GM12874 (cell line): ENCODE results near the gene TMEM17.

Experiments
- TF ChIP-seq, protein P1 (sequence below): IDR thresholded peaks from 2 replicates; pipeline ENCODE4 v1.5.1; 2011; ENCODE audit warnings: low read depth, mild to moderate bottlenecking, control low read depth, low read length, moderate library complexity; ENCODE audit not compliant: insufficient read depth

TMEM17 gene

DNA sequence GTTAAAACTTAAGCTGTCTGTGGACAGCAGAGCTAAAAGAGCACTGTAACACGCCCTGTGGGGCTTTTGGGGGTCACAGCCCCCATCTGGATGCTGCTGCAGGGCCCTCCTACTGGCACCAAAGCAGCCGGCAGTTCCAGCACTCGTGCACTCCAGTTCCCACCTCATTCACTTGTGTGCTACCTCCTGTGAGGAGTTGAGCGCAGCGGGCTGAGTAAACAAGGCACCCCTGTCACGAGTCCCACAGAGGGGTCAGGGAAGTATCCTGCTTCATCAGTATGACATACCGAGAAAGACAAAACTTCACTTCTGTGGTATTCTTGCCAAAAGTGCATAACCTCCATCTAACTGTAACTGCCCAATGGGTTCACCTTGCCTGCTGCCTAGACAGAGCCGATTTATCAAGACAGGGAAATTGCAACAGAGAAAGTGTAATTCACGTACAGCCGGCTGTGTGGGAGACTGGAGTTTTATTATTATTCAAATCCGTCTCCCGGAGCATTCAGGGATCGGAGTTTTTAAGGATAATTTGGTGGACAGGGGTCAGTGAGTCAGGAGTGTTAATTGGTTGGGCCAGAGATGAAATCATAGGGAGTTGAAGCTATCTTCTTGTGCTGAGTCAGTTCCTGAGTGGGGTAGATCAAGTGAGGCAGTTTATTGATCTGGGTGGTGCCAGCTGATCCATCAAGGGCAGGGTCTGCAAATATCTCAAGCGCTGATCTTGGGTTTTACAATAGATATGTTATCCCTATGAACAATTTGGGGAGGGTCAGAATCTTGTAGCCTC is 41.6 kb downstream of the TMEM17 start:
- TF ChIP-seq, protein P1, sequence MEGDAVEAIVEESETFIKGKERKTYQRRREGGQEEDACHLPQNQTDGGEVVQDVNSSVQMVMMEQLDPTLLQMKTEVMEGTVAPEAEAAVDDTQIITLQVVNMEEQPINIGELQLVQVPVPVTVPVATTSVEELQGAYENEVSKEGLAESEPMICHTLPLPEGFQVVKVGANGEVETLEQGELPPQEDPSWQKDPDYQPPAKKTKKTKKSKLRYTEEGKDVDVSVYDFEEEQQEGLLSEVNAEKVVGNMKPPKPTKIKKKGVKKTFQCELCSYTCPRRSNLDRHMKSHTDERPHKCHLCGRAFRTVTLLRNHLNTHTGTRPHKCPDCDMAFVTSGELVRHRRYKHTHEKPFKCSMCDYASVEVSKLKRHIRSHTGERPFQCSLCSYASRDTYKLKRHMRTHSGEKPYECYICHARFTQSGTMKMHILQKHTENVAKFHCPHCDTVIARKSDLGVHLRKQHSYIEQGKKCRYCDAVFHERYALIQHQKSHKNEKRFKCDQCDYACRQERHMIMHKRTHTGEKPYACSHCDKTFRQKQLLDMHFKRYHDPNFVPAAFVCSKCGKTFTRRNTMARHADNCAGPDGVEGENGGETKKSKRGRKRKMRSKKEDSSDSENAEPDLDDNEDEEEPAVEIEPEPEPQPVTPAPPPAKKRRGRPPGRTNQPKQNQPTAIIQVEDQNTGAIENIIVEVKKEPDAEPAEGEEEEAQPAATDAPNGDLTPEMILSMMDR, result no peak

DNA sequence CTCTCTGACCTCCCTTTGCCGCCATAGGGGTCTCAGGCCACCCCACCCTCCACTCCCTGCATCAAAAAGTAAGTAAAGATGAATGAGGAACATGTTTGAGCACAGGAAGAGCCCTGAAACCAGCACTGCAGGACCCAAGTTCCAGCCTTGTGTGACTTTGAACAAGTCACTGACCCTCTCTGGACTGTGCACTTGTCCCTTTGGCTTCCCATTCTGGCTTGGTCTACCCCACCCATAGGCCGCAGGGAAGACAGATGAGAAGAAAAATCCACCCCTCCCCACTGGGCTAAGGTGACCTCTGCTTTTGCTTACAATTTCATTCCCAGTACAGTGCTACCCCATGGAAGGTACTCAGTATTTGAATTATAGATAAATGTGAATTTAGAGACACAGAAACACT is 43.8 kb downstream of the TMEM17 start:
- TF ChIP-seq, protein P1, result no peak

DNA sequence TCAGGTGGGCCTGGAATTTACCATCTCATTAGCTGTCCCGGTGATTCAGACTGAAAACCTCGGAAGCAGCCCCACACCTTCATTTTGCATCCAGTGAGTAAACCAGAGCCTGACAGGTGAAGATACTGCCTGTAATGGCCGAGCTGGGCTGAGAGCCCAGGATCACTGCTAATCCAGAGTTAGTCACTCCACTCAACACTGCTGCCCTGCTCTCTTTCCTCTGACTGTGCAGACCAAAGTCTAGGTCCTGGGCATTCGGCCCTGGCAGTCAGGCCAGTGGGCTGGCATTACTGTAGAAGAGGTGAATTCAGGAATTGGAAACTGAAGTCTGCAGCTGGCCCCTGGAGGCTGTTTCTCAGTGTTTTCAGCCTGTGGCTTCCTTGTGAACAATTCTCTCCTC is 44.3 kb downstream of the TMEM17 start:
- TF ChIP-seq, protein P1, result no peak

DNA sequence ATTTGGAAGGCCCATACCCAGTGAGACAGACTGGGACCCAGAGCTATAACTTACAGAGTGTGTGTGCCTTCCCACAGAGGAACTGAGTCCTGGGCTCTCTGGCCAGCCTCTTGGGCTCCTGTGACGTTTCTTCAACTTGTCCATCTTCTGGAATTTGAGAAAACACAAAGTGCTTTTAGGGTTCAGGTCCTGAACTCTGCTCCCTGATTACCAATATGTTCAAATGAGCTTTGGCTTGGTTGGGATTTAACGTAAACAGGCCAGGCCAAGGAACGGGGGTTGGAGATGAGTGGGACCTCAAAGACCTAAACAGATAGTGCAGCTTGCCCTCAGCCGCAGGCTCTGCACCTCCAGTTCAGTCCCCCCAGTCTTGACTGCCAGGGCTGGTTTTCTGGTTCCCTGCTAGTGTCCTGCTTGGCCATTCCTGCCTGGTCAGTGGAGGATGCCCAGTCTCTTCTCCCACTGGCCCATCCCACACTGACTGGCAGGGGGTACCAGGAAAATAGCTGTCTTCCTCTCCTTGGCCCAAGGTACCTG is 44.9 kb downstream of the TMEM17 start:
- TF ChIP-seq, protein P1, result no peak

DNA sequence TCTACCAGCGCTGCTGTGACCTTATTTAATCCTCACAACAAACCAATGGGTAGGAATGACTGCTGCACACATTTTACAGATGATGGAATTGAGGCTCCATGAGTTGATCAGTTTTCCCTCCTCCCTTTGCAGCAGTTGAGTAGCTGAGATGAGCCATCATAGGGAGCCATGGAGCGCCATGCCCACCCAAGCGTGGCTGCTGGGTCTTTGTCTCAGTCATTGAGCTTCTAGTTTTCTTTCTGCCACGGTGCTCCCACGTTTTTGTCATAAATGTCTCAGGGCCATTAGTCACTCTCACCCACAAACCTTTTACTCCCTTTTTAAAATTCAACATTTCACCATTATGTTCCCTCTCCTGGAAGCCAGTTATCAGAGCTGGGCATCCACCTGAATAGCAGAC is 45.8 kb downstream of the TMEM17 start:
- TF ChIP-seq, protein P1, result no peak

DNA sequence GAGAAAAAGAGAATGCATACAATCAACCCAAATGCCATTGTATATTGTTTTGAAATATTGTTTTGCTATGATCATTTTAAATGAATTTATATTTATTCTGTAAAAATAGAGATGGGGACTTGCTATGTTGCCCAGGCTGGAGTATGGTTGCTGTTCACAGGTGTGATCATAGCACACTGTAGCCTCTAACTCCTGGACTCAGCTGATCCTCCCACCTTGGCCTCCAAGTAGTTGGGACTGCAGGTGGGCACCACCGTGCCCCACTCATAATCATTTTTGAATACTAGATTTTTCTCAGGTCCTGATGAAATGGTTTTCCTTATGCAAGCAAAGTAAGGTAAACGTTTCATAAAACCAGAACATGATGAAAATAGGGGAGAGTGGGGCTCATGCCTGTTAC is 46.3 kb downstream of the TMEM17 start:
- TF ChIP-seq, protein P1, result no peak

DNA sequence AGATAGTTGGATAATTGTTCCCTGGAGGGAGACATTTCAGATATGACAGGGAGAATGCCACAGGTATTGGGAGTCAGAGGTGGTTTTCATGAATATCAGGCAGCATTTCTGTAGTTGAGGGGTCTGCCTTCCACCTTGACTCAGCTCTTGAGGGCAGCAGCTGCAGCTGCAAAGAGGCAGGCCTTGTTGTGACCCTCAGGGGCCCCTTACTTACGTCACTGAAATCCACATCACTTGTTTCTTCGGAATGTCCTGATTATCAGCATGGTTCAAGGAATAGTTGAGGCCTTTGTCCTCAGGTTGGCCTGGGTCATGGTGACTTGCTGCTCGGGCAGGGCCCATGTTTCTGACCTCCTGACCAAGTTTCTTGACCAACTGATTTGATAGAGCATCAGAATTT is 46.9 kb downstream of the TMEM17 start:
- TF ChIP-seq, protein P1, result no peak
